GM23338 (cell line): ENCODE results near the gene MLF1. TPM values are rescaled to one million over a fixed set of nuclear protein-coding genes. Genes with fewer than 3 reads are reported as not detected.

Source experiments
- ATAC-seq: fragments of 200-7000 bp; cut with Tn5 transposase; 3 replicates; pipeline ENCODE4 v1.9.1; 2020
- DNase-seq: peaks from one replicate; pipeline ENCODE4 v3.0.0-alpha.2; 2015; ENCODE audit warnings: low spot score
- H2AFZ ChIP-seq: fragments of 200-600 bp; sonication (generic); 2 replicates; pipeline ENCODE4 v1.8.0; 2016; ENCODE audit warnings: antibody characterized with exemption, mild to moderate bottlenecking, moderate library complexity
- H3F3A ChIP-seq: fragments of 200-600 bp; sonication (generic); replicated peaks from 2 replicates; pipeline ENCODE4 v1.8.0; 2017; ENCODE audit warnings: antibody characterized with exemption, mixed run types, low read depth
- H3K27ac ChIP-seq: fragments of 200-600 bp; sonication (generic); 2 replicates; pipeline ENCODE4 v1.6.1; 2016; ENCODE audit warnings: low read depth
- H3K27me3 ChIP-seq: fragments of 200-600 bp; sonication (generic); 2 replicates; pipeline ENCODE4 v1.8.0; 2016; ENCODE audit warnings: mild to moderate bottlenecking, mixed run types, moderate library complexity; ENCODE audit not compliant: insufficient read depth
- H3K36me3 ChIP-seq: fragments of 200-600 bp; sonication (generic); 2 replicates; pipeline ENCODE4 v1.8.0; 2016; ENCODE audit warnings: mild to moderate bottlenecking; ENCODE audit not compliant: insufficient read depth
- H3K4me1 ChIP-seq: fragments of 200-600 bp; sonication (generic); 2 replicates; pipeline ENCODE4 v1.8.0; 2016; ENCODE audit warnings: mild to moderate bottlenecking, moderate library complexity; ENCODE audit not compliant: insufficient read depth
- H3K4me2 ChIP-seq: fragments of 200-600 bp; sonication (generic); 2 replicates; pipeline ENCODE4 v1.7.1; 2017; ENCODE audit warnings: mixed run types
- H3K4me3 ChIP-seq: fragments of 200-600 bp; sonication (generic); 2 replicates; pipeline ENCODE4 v1.6.1; 2016; ENCODE audit warnings: mixed run types
- H3K79me2 ChIP-seq: fragments of 200-600 bp; sonication (generic); replicated peaks from 2 replicates; pipeline ENCODE4 v1.8.0; 2017; ENCODE audit warnings: mild to moderate bottlenecking; ENCODE audit not compliant: insufficient read depth
- H3K9me2 ChIP-seq: fragments of 200-600 bp; sonication (generic); 2 replicates; pipeline ENCODE4 v1.8.0; 2017; ENCODE audit not compliant: insufficient read depth
- H4K20me1 ChIP-seq: fragments of 200-600 bp; sonication (generic); replicated peaks from 2 replicates; pipeline ENCODE4 v1.8.0; 2017; ENCODE audit warnings: mild to moderate bottlenecking; ENCODE audit not compliant: insufficient read depth
- H3K27ac Mint-ChIP-seq: 2 replicates; pipeline ENCODE4 v1.8.0; 2020; ENCODE audit warnings: inconsistent platforms, mild to moderate bottlenecking, moderate library complexity, mixed read lengths
- H3K27me3 Mint-ChIP-seq: 3 replicates; pipeline ENCODE4 v1.8.0; 2022; ENCODE audit warnings: low read depth, mild to moderate bottlenecking, moderate library complexity, mixed read lengths, inconsistent platforms; ENCODE audit not compliant: insufficient read depth, poor library complexity
- H3K36me3 Mint-ChIP-seq: 3 replicates; pipeline ENCODE4 v1.8.0; 2021; ENCODE audit warnings: low read depth, mild to moderate bottlenecking, inconsistent platforms, moderate library complexity, mixed read lengths
- H3K4me1 Mint-ChIP-seq: 3 replicates; pipeline ENCODE4 v1.8.0; 2020; ENCODE audit warnings: mild to moderate bottlenecking, inconsistent platforms, mixed read lengths
- H3K4me3 Mint-ChIP-seq: 3 replicates; pipeline ENCODE4 v1.8.0; 2021; ENCODE audit warnings: moderate library complexity, mild to moderate bottlenecking, inconsistent platforms, mixed read lengths
- H3K9me3 Mint-ChIP-seq: 3 replicates; pipeline ENCODE4 v1.8.0; 2020; ENCODE audit warnings: moderate library complexity, mild to moderate bottlenecking, inconsistent platforms, mixed read lengths
- CREB1 ChIP-seq: fragments of 250-450 bp; sonication (Bioruptor Pico); IDR thresholded peaks from 2 replicates; pipeline ENCODE4 v1.5.0; 2020; ENCODE audit warnings: low read depth, mild to moderate bottlenecking, moderate library complexity
- CTCF ChIP-seq, 2 experiments: fragments of 200-600 bp in 1 of 2; sonication (generic) in 1 of 2; conservative IDR thresholded peaks; 2 replicates each; pipeline versions ENCODE4 v1.5.1 to v1.6.1; 2016 to 2017; ENCODE audit warnings: antibody characterized with exemption in 2 of 2, low read depth in 2 of 2, mild to moderate bottlenecking in 2 of 2, moderate library complexity in 1 of 2
- ETS1 ChIP-seq: IDR thresholded peaks from 2 replicates; pipeline ENCODE4 v1.6.1; 2016; ENCODE audit warnings: antibody characterized with exemption
- EZH2 ChIP-seq: fragments of 200-600 bp; sonication (generic); IDR thresholded peaks from one replicate; pipeline ENCODE4 v1.8.0; 2017; ENCODE audit warnings: antibody characterized with exemption, mild to moderate bottlenecking, low read depth; ENCODE audit not compliant: unreplicated experiment
- EZH2phosphoT487 ChIP-seq: fragments of 200-600 bp; sonication (generic); IDR thresholded peaks from one replicate; pipeline ENCODE4 v1.8.1; 2018; ENCODE audit warnings: antibody characterized with exemption; ENCODE audit not compliant: unreplicated experiment
- JUNB ChIP-seq: IDR thresholded peaks from one replicate; pipeline ENCODE4 v1.6.1; 2016; ENCODE audit warnings: antibody characterized with exemption; ENCODE audit not compliant: unreplicated experiment
- NANOG ChIP-seq: IDR thresholded peaks from 2 replicates; pipeline ENCODE4 v1.6.1; 2016; ENCODE audit warnings: antibody characterized with exemption, borderline replicate concordance
- POLR2AphosphoS5 ChIP-seq: IDR thresholded peaks from 2 replicates; pipeline ENCODE4 v1.6.1; 2016; ENCODE audit warnings: antibody characterized with exemption, low read depth
- REST ChIP-seq: IDR thresholded peaks from one replicate; pipeline ENCODE4 v1.6.1; 2018; ENCODE audit warnings: antibody characterized with exemption; ENCODE audit not compliant: unreplicated experiment
- STAT1 ChIP-seq: IDR thresholded peaks from one replicate; pipeline ENCODE4 v1.6.1; 2016; ENCODE audit warnings: antibody characterized with exemption; ENCODE audit not compliant: unreplicated experiment
- ZNF114 ChIP-seq: fragments of 250-450 bp; sonication (Bioruptor Pico); IDR thresholded peaks from 2 replicates; pipeline ENCODE4 v1.5.0; 2020; ENCODE audit warnings: mild to moderate bottlenecking, moderate library complexity
- ZNF331 ChIP-seq: fragments of 250-450 bp; sonication (Bioruptor Pico); IDR thresholded peaks from 2 replicates; pipeline ENCODE4 v1.5.0; 2020; ENCODE audit warnings: low read depth, mild to moderate bottlenecking, moderate library complexity
- ZNF462 ChIP-seq: fragments of 250-450 bp; sonication (Bioruptor Pico); IDR thresholded peaks from 2 replicates; pipeline ENCODE4 v1.5.0; 2020; ENCODE audit warnings: mild to moderate bottlenecking, moderate library complexity
- polyA plus RNA-seq: library from polyadenylated mRNA; unstranded; fragments of >200 nt; fragmentation: Nextera tagmentation; extraction: Ambion mirVana; gene quantifications from 2 replicates; pipeline ENCODE4 v1.2.1, GENCODE V29; 2016
- total RNA-seq: library from RNA; depleted of rRNA; stranded (reverse); fragments of >200 nt; shearing (Covaris generic); gene quantifications from 2 replicates; pipeline ENCODE4 v1.2.3, GENCODE V29; 2014

MLF1 gene
- total and polyA plus RNA-seq, 2 experiments from 2014 or later = 36.6 to 63.6 TPM

DNA sequence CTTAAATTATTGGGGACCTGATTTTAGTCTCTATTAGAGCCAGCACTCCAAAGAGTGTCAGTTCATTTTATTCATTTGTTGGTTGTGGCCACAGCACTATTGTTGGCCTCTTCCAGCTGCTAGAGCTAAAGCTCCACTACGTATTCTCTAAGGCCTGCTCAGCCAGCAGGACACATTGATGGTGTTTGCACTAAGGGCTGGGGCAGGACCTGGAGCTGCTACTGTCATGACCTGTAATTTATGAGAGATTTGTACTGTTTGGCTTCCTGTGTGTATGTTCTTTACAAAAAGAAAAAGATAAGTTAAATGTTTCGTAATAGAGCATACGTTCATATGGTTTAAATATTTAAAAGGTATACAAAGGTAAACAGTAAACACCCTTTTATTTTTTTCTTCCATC is 81.5 kb downstream of the MLF1 start:
- no peaks in the 10 kb centered on the region for H3K9me2 ChIP-seq
- H3K4me3 ChIP-seq = no peak overlapping the region
- no peaks in the 10 kb centered on the region for H3K27me3 ChIP-seq
- no peaks in the 10 kb centered on the region for H3F3A ChIP-seq
- no peaks in the 10 kb centered on the region; the same call in 1 of the 2 replicates for H4K20me1 ChIP-seq
- no peaks in the 10 kb centered on the region for H3K4me1 ChIP-seq
- no peak overlapping the region for H2AFZ ChIP-seq
- Mint-ChIP-seq H3K4me1 (no peaks in the 10 kb centered on the region; the same call in 2 of the 3 replicates), H3K27ac (no peak overlapping the region), H3K9me3 (no peaks in the 10 kb centered on the region), H3K27me3 (no peaks in the 10 kb centered on the region), H3K4me3 (no peak overlapping the region), H3K36me3 (peaks cover 51% of the 10 kb centered on the region)
- no peak overlapping the region for H3K27ac ChIP-seq
- no peak for ATAC-seq
- H3K79me2 ChIP-seq = peaks cover 8% of the 10 kb centered on the region
- H3K36me3 ChIP-seq = peaks cover 45% of the 10 kb centered on the region
- TF ChIP-seq STAT1 (no peak), CREB1 (CRISPR knock-in tag) (no peak), EZH2 (no peak), JUNB (no peak), CTCF (conservative IDR thresholded peaks at IDR 0.05; ENCODE audit: low read depth in 2 of 2) (no peak), ZNF114 (no peak), ZNF462 (CRISPR knock-in tag) (no peak), REST (no peak), NANOG (no peak), ETS1 (no peak), POLR2AphosphoS5 (no peak), EZH2phosphoT487 (no peak), ZNF331 (no peak)
- no peak overlapping the region for H3K4me2 ChIP-seq
- DNase-seq = no peak
